NB4 (cell line): Measurements from ENCODE around the gene RAB43.
"Not testable (repeated sequence)": the region's sequence is repeated elsewhere in the genome, so short reads cannot be mapped to it uniquely, and the experiment has no call there.

ENCODE experiments used
- DNase-seq: peaks from one replicate; pipeline ENCODE4 v3.0.0; 2010; ENCODE audit warnings: low read depth
- H3K4me3 ChIP-seq: one replicate; pipeline ENCODE4 v1.5.1; 2011; ENCODE audit warnings: mild to moderate bottlenecking, low read depth, low read length, moderate library complexity
- MAX ChIP-seq: IDR thresholded peaks from 2 replicates; pipeline ENCODE4 v1.6.1; 2011; ENCODE audit warnings: low read depth, low read length
- MYC ChIP-seq: IDR thresholded peaks from 2 replicates; pipeline ENCODE4 v1.6.1; 2011; ENCODE audit warnings: low read depth, low read length
- POLR2A ChIP-seq: IDR thresholded peaks from 2 replicates; pipeline ENCODE4 v1.6.1; 2011; ENCODE audit warnings: mild to moderate bottlenecking; ENCODE audit not compliant: insufficient read length; ENCODE audit errors: extremely low read depth
- TF ChIP-seq, protein P1 (sequence below): IDR thresholded peaks from one replicate; pipeline ENCODE4 v1.5.1; 2012; ENCODE audit warnings: low read depth, low read length

Gene RAB43

DNA sequence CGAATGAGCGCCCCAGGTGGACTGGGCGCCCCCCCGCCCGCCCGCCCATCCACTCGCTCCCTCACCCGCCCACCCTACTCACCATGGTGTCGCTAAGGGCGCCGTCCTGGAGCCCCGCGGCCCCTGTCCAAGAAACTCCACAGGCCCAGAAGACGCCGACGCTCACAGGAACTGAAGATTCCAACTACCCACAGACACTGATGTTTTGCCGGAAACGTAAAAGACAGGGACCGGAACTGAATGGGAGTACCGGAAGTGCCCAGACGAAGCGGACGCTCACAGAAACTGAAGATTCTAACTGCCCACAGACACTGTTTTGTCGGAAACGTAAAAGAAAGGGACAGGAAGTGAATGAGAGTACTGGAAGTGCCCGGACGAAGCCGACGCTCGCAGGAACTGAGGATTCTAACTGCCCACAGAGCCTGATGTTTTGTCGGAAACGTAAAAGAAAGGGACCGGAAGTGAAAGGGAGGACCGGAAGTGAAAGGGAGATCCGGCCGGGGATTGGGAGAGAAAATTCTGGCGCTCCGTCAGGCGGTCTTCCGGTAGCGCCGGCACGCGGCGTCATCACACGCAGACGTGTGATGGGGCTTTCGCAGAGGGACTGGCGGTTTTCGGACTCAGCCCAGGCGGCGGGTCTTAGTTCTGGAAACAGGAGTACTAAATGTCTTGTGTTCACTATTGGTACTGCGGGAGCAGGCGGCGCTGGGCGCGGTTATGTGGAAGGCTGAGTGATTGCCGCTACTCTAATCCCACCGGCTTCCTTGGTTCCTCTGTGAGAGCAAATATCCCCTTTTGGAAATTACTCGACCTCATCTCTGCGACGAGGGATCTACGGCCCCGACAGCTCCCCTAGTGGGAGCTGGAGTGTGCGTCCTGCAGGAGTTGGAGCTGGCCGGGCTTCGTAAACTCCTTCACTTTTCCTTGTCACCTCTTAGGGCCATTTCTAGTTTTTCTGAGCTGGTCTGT, 39.6 kb upstream of the RAB43 start, which contains the start of gene ISY1:
Gene ISY1 (minus strand): TSS at position 173 of the 969 bp plus-strand sequence. CDS start 88 bp downstream, at position 85.
- H3K4me3 ChIP-seq = peak within 1 kb of the TSS; percentile 96
- peak; percentile 57 for TF ChIP-seq MAX
- TF ChIP-seq MYC = peak; percentile 70
- peak; percentile 72 for TF ChIP-seq POLR2A
- TF ChIP-seq, protein P1, sequence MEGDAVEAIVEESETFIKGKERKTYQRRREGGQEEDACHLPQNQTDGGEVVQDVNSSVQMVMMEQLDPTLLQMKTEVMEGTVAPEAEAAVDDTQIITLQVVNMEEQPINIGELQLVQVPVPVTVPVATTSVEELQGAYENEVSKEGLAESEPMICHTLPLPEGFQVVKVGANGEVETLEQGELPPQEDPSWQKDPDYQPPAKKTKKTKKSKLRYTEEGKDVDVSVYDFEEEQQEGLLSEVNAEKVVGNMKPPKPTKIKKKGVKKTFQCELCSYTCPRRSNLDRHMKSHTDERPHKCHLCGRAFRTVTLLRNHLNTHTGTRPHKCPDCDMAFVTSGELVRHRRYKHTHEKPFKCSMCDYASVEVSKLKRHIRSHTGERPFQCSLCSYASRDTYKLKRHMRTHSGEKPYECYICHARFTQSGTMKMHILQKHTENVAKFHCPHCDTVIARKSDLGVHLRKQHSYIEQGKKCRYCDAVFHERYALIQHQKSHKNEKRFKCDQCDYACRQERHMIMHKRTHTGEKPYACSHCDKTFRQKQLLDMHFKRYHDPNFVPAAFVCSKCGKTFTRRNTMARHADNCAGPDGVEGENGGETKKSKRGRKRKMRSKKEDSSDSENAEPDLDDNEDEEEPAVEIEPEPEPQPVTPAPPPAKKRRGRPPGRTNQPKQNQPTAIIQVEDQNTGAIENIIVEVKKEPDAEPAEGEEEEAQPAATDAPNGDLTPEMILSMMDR = peak; percentile 90
- DNase-seq = peak; percentile 96

GRCh38 chr3:129144786-129145185, 23.2 kb upstream of the RAB43 start:
- no peak overlapping the region for H3K4me3 ChIP-seq
- TF ChIP-seq, protein P1 = no peak
- TF ChIP-seq MAX (no peak), POLR2A (no peak), MYC (no peak)
- DNase-seq = no peak

- H3K4me3 ChIP-seq, DNase-seq: not testable (repeated sequence)
Observed at GRCh38 chr3:129141011-129141410, 19.4 kb upstream of the RAB43 start.

DNA sequence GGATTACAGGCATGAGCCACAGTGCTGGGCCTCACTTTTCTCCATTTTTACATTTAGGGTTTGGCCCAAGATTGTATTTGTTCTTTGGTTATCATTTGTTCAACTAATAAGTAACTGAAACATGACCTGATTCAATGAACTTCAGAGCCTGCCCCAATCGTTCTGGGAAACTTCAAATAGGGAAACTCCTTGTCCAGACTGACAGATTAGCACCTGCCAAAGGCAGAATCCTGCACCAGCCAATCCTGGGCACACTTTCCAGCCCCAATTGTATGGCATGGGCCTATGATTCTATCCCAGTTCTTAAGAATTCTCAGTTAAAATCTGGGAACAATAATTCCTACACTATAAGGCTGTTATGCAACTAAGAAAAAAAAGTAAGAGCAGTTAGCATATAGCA, 18.3 kb upstream of the RAB43 start:
- no peak overlapping the region for H3K4me3 ChIP-seq
- TF ChIP-seq POLR2A (no peak), MYC (no peak), MAX (no peak)
- TF ChIP-seq, protein P1 = no peak
- DNase-seq = no peak

DNA sequence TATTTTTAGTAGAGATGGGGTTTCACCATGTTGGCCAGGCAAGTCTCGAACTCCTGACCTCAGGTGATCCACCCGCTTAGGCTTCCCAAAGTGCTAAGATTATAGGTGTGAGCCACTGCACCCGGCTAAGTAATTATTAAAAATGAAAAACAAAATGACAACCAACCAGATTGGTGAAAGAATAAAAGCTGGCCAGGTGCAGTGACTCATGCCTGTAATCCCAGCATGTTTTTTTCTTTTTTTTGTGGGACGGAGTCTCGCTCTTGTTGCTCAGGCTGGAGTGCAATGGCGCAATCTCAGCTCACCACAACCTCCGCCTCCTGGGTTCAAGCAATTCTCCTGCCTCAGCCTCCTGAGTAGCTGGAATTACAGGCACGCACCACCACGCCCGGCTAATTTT, 14.7 kb upstream of the RAB43 start:
- not testable (repeated sequence) for DNase-seq, H3K4me3 ChIP-seq

DNA sequence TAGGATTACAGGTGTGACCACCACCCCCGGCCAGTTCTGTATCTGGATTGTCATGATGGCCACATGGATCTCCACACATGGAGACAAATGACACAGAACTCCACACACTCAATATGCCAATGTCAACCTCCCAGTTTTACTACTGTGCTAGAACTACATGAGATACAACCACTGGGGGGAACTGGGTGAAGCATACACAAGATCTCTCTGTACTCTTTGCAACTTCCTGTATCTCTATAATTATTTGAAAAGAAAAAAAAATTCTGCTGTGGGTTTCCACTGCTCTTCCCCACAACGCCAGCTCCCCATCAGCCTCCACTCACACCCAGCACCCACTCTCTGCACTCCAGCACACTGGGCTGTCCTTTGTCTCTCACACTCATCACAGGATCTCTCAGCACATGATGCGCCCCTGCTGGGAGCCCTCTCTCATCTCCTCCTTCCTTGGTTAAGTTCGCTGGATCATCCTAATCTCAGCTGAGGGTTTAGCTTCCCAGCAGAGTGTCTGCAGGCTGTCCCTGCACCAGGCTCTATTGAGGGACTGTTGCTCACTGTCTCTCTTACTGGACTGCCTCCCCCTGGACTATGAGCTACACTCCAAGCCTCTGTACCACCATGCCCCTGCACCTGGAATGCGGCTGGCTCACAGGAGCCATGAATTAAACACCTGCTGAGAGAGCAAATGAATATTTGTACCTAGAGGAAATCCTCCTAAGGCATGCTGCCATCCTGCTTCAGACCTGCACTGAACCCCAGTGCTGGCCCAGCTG, 10.7 kb upstream of the RAB43 start:
- TF ChIP-seq, protein P1 = no peak
- no peak for TF ChIP-seq MAX
- TF ChIP-seq POLR2A = no peak
- no peak overlapping the region for H3K4me3 ChIP-seq
- DNase-seq = no peak
